LNCAP (cell line): ENCODE data around the gene LIN7A.

Experiments used
- TF ChIP-seq, protein P1 (sequence below): fragments of 450-650 bp; IDR thresholded peaks from 2 replicates; pipeline ENCODE4 v1.5.1; 2017; ENCODE audit warnings: mild to moderate bottlenecking

Gene LIN7A, protein sequence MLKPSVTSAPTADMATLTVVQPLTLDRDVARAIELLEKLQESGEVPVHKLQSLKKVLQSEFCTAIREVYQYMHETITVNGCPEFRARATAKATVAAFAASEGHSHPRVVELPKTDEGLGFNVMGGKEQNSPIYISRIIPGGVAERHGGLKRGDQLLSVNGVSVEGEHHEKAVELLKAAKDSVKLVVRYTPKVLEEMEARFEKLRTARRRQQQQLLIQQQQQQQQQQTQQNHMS

DNA sequence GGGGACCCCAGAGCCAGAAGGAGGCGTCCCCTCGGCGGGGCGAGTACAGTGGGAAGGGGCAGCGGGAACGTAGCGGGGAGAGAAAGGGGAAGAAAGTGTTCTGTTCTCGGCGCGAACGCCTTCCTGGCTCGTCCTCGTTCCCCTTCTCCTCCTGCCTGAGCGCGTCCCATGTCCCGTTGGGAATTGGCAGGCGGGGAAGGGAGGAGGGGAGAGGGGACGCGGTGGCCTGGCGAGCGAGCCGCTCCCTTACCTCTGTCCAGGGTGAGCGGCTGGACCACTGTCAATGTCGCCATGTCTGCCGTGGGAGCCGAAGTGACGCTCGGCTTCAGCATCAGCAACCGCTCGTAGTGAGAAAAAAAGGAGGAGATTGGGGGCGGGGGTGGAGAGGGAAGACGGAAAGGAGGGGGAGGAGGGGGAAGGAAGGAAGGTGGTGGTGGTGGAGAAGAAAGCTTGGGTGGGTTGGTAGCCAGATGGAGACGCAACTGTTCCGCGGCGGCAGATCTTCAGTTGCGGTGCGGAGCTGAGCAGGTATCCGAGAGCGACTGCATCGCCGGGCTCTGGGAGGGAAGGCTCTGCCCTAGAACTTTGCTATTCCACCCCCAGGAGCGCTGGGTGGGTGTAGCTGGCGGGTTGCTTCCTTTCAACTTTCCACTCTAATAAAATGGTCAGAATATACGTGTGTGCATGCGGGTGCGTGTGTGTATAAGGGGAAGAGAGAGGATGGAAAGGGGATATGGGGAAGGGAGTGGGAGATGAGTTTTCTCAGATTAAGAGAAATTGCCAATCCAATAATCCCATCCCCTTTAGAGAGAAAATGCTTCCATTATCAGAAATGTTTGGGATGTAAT, at the start of gene LIN7A:
Gene LIN7A, minus strand, starts transcription at position 544 of the 848 bp plus-strand sequence. Its CDS starts 212 bp downstream, at position 332.
- TF ChIP-seq, protein P1, sequence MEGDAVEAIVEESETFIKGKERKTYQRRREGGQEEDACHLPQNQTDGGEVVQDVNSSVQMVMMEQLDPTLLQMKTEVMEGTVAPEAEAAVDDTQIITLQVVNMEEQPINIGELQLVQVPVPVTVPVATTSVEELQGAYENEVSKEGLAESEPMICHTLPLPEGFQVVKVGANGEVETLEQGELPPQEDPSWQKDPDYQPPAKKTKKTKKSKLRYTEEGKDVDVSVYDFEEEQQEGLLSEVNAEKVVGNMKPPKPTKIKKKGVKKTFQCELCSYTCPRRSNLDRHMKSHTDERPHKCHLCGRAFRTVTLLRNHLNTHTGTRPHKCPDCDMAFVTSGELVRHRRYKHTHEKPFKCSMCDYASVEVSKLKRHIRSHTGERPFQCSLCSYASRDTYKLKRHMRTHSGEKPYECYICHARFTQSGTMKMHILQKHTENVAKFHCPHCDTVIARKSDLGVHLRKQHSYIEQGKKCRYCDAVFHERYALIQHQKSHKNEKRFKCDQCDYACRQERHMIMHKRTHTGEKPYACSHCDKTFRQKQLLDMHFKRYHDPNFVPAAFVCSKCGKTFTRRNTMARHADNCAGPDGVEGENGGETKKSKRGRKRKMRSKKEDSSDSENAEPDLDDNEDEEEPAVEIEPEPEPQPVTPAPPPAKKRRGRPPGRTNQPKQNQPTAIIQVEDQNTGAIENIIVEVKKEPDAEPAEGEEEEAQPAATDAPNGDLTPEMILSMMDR = no peak

DNA sequence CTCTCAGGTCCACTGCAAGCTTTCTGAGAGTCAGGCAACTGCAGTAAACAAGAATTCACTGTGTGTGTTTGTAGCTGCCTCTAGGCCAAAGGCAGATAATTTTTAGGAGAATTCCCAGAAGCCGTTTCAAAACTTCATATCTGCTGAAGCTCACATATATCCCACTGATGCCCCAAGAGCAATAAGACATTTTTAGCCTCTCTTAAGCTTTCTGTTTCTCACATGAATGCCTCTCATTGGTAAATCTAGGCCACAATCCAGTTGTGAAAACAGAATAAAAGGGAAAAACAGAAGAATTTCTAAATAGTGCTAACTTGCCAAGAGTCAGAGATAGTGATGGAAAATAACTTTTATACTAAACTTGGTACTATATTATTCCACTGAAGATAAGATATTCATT, 48.5 kb upstream of the LIN7A start:
- TF ChIP-seq, protein P1 = no peak

DNA sequence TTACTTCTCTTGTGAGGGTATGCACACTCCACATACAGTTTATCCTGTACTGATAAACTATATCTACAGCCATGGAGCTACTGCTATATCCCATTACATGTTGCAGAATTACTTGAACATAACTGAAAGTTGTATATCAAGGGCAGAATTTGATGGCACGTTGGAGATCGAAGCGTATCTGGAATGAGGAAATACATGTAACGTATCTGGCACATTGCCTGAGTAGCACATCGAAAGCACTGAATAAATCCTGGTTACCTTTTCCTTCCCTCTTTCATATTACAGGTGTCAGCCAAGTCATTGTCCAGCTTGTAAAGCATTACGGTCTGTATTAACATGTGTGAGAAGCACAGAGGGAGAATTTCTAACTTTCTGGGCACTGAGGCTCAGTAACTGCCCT, 42.1 kb upstream of the LIN7A start:
- TF ChIP-seq, protein P1 = no peak

DNA sequence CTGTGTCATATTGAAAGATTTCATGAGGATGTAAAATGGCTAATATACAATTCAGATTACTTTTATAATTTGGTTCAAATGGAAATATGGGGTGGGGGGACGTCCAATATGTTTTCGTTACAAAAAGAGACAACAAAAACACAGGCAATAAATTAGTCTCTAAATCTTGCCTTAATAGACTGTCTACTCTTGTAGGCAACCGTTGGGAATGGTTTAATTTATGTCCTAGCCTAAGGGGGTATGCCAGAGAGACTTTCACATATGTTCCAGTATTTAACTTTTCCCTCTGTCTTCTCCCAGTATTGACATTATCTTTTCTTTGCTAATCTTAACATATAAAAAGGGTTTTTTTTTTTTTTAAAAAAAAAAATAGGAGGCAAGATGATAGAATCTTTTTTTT, 41.5 kb upstream of the LIN7A start:
- TF ChIP-seq, protein P1 = no peak

DNA sequence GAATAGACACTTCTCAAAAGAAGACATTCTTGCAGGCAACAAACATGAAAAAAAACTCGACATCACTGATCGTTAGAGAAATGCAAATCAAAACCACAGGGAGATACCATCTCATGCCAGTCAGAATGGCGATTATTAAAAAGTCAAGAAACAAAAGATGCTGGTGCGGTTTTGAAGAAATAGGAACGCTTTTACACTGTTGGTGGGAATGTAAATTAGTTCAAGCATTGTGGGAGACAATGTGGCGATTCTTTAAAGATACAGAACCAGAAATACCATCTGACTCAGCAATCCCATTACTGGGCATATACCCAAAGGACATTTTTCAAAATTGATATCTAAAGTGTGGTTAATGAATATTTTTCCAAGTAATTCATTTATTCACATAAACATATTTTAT, 39.6 kb upstream of the LIN7A start:
- TF ChIP-seq, protein P1 = no peak

DNA sequence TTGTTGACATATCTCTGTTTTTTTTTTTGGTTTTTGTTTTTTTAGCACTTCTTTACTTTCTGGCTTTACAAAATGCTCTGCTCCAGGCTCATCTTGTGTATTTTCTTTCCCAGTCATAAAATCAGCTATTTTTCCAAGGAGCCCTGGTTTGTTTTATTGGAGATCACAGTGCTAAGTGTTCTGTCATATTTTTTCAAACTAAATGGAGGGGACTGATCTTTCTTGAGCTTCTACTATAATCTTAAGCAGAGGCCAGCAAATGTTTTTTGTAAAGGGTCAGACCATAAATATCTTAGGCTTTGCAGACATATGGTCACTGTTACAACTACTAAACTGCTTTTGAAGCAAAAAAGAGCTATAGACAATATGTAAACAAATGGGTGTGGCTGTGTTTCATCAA, 30.6 kb upstream of the LIN7A start:
- TF ChIP-seq, protein P1 = no peak

DNA sequence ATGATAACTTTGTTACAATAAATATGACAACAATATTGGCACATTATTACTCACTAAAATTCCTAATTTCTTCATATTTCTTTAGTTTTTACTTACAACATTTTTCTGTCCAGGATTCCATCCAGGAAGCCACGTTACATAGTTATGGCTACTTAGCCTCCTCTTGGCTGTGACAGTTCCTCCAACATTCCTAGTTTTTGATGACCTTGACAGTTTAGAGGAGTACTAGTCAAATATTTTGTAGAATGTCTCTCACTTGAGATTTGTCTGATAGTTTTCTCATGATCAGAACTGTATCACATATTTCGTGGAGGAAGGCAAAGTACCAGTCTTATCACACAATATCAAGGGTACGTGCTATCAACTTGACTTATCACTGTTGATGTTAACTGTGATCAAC, 29.8 kb upstream of the LIN7A start:
- TF ChIP-seq, protein P1 = no peak
